ENCODE results near the gene CIT.

DNA sequence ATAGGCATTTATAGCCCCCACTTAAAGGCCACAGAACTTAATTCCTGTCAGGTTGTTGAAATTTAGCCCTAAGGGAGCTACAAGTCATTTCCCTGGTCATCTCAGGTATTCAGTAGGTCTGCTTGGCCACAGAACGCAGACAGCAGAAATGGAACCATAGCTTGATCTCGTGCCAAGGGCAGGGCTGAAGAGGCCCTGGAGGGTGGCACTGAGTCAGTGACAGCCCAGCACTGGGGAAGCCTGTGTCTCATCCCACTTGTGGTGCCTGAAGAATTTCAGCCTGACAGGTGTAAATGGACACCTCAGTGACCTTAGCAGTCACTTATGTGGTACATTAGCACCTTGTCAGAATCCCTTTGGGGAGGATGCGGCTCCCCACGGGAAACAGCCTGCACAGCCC, 202.6 kb downstream of the CIT start:
- TF ChIP-seq, protein P1, sequence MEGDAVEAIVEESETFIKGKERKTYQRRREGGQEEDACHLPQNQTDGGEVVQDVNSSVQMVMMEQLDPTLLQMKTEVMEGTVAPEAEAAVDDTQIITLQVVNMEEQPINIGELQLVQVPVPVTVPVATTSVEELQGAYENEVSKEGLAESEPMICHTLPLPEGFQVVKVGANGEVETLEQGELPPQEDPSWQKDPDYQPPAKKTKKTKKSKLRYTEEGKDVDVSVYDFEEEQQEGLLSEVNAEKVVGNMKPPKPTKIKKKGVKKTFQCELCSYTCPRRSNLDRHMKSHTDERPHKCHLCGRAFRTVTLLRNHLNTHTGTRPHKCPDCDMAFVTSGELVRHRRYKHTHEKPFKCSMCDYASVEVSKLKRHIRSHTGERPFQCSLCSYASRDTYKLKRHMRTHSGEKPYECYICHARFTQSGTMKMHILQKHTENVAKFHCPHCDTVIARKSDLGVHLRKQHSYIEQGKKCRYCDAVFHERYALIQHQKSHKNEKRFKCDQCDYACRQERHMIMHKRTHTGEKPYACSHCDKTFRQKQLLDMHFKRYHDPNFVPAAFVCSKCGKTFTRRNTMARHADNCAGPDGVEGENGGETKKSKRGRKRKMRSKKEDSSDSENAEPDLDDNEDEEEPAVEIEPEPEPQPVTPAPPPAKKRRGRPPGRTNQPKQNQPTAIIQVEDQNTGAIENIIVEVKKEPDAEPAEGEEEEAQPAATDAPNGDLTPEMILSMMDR (IDR thresholded peaks at IDR 0.05), result no peak
- no peak for TF ChIP-seq POLR2A (IDR thresholded peaks at IDR 0.05)

Measured in adrenal gland (tissue), 5 donors.